OCI-LY1 (cell line): Measurements from ENCODE around the gene TYK2.

Experiments
- CTCF ChIP-seq: fragments of 200-600 bp; sonication (generic), shearing (Covaris generic); IDR thresholded peaks from 2 replicates; pipeline ENCODE4 v1.5.1; 2017; ENCODE audit warnings: mild to moderate bottlenecking, antibody characterized with exemption, low read length, moderate library complexity, mixed read lengths
- EZH2 ChIP-seq: fragments of 200-600 bp; sonication (generic), shearing (Covaris generic); IDR thresholded peaks from 2 replicates; pipeline ENCODE4 v1.8.0; 2017; ENCODE audit warnings: borderline replicate concordance, mixed run types, mild to moderate bottlenecking, antibody characterized with exemption, low read length, moderate library complexity, mixed read lengths

DNA sequence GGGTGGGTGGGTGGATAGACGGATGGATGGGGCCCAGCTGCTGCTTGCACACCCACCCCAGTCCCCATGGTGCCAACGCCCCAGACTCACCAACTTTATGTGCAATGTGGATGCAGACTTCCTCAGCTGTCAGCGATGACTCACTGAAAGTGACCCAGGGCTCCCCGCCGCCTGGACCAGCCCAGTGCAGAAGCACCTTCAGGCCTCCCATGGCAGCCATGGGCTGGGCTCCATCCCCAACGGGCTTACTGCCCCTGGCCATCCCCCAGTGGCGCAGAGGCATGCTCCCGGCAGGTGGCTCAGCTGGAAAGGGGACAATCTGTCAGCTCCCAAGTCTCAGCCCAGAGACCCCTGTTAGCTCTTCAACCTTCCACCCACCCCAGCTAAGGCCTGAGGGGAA lies 2.2 kb downstream of the TYK2 start:
- TF ChIP-seq CTCF (no peak), EZH2 (no peak)
